ENCODE measurements around the gene FBXL4.

The FBXL4 gene

GRCh38 chr6:98824162-98824901, 123.4 kb downstream of the FBXL4 start:
- DNase-seq: no peak

- no peak for DNase-seq
Measured at GRCh38 chr6:98823428-98824161, 124.2 kb downstream of the FBXL4 start.

- DNase-seq: no peak
Measured at GRCh38 chr6:98821756-98822405, 125.9 kb downstream of the FBXL4 start.
